Measurements from ENCODE around the gene TFF2.

TFF2 gene

DNA sequence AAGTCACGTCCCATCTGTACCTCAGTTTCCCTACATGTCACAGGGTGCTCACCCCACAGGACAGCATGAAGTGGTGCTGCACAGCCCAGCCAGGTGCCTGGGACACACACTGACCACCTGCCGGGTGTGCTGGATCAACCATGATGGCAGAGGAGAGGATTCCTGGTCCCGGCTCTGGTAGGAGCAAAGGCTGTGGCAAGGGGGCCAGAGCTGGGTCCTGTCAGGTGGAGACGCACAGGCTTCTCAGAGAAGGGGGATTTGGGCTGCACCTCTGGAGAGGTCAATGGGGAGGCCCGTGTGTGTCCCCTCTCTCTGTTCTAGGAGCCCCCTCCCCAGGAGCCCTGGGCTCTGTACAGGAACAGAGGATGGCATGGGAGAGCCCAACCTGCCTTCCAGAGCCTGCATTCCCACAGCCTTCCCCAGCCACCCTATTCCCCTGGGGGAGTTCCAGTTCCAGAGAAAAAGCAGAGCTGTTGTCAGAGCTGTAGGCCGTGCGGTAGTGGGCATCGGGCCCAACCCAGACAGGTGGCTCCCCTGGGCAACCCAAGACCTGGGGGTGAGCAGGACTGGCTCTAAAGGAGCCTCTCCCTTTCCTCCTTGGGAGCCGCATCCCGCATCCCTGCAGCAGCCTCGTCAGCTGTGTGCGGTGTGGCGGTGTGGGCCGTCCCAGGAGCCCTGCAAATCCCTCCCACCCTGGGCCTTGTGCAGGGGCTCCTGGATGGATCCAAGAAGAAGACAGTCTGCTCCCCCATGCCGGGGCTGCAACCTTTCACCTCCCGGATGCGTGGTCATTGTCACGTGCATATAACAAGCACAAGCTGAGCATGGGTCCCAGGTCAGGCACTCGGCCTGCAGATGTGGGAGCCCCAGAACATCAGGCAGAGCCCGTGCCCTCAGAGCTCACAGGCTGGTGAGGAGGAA, 32.7 kb downstream of the TFF2 start:
- peak; percentile 71 for DNase-seq

DNA sequence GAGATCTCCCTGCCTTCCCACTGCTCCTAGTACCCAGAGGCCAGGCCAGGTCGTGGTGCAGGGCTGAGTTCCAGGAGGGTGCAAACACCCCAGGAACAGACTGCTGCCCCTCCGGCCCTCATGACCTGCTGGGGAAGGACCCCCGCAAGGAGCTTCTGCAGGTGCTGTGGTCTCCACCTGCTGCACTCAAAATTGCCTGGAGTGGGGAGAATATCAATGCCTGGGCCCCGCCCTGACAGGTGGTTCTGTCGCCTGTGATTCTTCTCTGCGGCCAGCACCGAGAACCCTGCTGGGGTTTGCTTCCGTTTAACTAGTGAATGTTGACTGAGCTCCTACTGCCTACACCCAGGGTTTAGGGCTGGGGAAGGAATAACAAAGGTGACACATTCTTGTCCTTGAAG, 33.5 kb downstream of the TFF2 start:
- DNase-seq: peak; percentile 56

DNA sequence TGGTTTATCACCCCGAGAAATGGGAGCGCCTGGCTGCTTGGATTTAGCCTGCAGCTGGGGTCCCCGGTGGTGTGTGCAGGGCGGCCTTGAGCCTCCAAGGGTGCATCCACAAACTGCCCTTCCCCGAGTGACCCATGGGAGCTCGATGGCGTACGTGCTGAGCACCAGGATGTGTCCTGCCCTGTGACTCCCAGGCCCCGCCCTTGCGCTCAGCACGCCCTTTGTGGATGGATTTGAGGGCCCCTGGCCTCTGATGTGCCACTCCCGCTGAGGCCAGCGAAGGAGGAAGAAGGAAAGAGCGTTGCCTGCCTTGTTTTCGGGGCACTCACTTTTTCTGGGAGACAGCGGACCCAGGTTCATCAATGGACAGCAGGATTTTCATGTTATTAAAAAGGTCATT, 33.9 kb downstream of the TFF2 start:
- no peak for DNase-seq

GRCh38 chr21:42315296-42315891, 35.4 kb downstream of the TFF2 start, which contains the start of gene TFF3:
Gene TFF3, minus strand, starts transcription at chr21:42315409. Its CDS starts 35 bp downstream, at chr21:42315374.
- DNase-seq: peak; percentile 99

GRCh38 chr21:42314616-42315295, 36.0 kb downstream of the TFF2 start:
- DNase-seq: no peak

DNA sequence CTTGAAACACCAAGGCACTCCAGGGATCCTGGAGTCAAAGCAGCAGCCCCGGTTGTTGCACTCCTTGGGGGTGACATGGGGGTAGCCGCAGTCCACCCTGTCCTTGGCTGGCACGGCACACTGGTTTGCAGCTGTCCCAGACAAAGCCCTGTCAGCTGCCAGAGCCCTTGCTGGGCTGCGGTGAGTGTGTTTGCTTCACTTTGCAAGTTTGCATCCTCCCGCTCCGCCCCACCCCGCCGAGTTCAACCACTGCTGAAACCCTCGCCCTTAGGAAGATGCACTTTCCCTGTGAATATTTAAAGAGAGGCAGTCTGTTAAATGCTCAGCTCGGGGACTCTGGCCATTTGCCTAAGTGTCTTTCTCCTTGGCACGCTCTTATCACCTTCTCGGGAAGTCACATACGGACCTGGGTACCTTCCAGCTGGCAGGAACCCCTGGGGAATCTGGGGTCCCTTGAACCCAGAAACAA, 37.3 kb downstream of the TFF2 start:
- DNase-seq: peak; percentile 68

DNA sequence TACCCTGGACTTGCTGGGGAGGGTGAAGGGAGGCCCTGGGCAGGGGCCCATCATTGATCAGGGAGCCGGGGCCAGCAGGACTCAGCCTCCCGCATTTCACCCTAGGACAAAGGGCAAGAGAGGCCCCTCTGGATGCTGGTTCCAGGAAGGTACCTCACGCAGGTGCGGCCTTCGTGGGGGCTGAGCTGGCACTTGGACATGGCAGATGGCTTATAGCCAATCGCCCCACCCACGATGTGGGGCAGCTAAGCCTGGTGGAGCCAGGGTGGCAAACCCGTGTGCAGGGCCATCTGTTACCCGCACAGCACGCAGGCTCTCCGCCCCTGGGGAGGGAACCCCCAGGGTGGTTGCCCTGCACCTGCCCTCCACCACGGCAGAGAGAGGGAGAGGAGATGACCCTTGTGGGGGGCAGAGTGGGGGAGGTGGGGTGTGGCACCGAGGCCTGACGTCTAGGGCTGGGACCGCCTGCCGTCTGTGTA, 38.1 kb downstream of the TFF2 start:
- DNase-seq: peak; percentile 24

- no peak for DNase-seq
Measured at GRCh38 chr21:42311816-42312625, 38.8 kb downstream of the TFF2 start.

GRCh38 chr21:42311160-42311559, 39.6 kb downstream of the TFF2 start:
- no peak for DNase-seq

DNA sequence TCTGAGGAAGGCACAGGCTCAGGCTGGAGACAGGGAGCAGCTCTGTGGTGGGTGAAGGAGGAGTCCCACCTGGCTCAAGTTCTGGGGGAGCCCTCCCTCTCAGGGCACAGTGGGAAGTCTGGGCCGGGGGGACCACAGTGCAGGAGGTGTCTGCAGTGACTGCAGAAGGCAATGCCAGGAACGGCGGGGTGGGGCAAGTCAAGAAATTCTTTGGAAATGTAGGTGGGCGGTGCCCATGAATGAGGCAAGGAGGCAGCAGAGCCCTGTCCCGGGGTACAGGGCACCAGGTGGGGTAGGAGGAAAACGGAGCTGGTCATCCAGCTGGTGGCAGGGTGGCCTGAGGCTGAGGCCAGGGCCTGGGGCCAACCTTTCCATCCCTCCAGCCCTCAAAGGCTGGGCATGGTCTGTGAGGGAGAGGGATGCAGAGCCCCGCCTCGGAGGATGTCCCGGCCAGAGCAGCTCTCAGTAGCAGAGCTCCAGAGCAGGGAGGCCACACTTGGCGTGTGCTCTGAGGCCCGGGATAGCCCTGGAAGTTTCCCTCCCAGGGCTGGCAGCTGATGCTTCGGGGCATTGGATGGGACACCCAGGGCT, 40.3 kb downstream of the TFF2 start:
- DNase-seq: no peak

DNA sequence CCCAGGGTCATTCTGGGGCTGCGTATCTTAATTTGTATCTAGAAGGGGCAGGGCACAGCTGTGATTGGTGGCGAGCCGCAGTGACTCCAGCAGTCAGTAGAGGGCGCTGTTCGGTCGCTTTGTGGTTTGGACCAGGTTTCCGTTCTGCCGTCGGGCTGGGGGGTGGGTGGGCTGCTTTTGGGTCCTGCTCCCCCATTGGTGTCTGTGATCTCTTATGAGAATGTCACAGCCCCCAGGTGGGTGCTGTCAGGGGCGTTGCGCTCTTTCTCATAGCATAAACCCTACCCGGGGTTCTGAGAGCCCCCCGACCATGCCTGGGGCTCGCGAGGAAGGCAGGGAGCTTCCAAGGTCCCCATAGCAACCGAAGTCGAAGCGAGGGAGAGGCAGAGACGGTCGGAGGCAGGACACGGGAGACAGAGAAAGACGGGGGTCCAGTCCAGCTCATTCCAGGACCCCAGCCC, 41.0 kb downstream of the TFF2 start:
- peak; percentile 65 for DNase-seq

- DNase-seq: no peak
Measured at GRCh38 chr21:42308914-42309752, 41.7 kb downstream of the TFF2 start.

- DNase-seq: no peak
Measured at GRCh38 chr21:42308161-42308913, 42.5 kb downstream of the TFF2 start.

DNA sequence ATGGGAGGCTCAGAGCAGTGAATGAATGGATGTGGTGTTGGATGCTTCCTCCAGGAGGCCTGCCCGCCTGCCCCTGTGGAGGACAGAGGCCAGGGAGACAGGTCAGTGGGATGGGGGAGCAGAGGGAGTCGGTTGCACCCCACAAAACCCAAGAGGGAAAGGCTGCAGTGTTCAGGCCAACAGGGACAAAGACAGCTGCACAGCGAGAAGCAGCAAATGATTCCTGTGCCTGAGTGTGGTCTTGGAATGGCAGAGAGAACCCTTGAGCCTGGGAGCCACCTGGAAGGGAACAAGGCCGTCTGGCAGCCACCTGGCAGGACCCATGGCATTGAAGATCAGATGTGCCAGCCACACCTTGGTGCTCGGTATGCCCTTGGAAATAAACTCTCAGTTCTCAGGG, 43.7 kb downstream of the TFF2 start:
- DNase-seq: no peak

- peak; percentile 15 for DNase-seq
Measured at GRCh38 chr21:42306366-42307035, 44.3 kb downstream of the TFF2 start.

DNA sequence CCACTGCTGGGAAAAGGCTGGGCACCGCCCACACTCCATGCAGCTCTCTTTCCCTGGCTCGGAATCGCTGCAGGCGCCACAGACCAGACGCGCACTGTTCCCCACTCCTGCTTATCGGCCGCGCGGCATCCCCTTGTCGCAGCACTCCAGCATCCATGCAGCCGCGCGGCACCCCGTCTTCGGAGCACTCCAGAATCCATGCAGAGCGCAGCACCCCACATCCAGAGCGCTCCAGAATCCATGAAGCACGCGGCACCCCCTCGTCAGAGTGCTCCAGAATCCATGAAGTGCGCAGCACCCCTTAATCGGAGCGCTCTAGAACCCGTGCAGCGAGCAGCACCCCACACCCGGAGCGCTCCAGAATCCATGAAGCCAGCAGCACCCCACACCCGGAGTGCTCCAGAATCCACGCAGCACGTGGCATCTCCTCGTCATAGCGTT, 45.1 kb downstream of the TFF2 start:
- DNase-seq: no peak

DNA sequence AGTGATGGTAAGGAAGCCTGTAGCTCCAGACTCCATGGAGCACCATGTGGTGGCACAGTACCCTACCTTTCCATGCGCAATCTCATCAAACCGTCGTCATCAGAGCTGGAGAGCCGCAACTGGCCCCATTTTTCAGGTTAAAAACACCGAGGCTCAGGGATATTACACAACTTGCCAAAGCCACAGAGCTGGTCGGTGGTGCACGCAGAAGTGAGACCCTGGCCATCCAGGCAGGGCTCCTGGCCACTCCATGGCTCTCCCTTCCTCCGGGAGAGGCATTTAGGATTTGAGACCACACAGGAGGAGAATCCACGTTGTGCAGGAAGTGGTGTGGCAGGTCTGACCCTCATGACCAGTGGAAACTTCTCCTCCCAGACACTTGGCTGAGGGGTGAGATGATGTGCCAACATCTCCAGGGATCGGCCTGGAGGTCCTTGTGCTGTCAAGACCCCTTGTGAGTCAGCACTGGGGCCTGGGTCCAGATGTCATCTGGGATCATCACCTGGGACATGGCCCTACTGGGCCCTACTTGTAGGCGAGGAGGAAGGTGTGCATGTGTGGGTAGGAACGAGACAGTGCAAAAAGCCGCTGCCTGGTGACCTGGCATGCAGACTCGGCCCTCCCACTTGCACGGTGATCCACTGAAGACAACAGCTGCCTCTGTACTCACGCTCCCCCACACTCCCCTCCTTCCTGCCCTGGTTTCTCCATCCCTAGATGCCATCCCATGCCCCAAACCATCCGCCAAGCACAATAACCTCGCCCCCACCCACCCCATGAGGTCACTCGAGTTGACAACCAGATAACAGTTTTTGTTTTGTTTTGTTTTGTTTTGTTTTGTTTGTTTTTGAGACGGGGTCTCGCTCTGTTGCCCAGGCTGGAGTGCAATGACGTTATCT, 46.0 kb downstream of the TFF2 start:
- no peak for DNase-seq

GRCh38 chr21:42303443-42303842, 47.4 kb downstream of the TFF2 start:
- no peak for DNase-seq

DNA sequence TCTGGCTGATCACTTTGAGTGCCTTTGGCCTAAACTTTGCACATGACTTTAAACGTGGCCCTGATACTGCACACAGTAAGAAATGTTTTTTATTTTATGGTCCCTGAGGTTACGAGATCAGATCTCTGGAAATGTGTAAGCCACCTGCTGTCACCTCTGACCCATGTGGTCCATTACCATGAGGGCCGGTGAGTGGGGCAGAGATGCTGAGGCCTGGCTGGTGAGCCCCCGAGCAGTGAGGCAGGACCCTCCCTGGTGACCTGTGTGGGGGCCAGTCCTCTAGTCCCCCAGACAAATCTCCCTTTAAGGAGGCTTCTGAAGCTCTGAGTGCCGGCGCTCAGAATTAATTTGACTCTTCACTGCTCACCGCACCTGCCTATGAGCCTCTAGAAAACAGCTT, 48.0 kb downstream of the TFF2 start:
- DNase-seq: no peak
